ENCODE measurements around the gene ALK.

DNA sequence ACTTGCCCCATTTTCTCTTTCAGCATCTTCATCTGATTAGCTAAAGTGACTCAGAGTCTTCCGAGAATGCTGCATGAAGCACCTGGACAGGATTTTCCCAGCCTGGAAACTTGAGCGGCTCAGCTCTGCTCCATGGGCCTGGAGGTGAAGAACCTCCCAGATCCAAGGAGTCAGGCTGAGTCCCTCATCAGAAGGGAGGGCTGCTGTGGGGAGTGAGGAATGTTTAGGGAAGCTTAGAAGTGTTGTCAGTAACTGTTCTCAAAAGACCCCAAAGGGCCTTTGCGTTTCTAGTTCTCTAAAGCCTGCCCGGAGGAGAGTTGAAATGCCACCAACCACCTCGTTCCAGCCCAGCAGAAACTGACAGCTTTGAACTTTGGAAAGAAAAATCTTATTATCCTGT lies 649.1 kb downstream of the ALK start:
- TF ChIP-seq, protein P1, sequence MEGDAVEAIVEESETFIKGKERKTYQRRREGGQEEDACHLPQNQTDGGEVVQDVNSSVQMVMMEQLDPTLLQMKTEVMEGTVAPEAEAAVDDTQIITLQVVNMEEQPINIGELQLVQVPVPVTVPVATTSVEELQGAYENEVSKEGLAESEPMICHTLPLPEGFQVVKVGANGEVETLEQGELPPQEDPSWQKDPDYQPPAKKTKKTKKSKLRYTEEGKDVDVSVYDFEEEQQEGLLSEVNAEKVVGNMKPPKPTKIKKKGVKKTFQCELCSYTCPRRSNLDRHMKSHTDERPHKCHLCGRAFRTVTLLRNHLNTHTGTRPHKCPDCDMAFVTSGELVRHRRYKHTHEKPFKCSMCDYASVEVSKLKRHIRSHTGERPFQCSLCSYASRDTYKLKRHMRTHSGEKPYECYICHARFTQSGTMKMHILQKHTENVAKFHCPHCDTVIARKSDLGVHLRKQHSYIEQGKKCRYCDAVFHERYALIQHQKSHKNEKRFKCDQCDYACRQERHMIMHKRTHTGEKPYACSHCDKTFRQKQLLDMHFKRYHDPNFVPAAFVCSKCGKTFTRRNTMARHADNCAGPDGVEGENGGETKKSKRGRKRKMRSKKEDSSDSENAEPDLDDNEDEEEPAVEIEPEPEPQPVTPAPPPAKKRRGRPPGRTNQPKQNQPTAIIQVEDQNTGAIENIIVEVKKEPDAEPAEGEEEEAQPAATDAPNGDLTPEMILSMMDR (IDR thresholded peaks at IDR 0.05; ENCODE audit: borderline replicate concordance, extremely low read depth, low read length, poor library complexity, severe bottlenecking) = no peak
- TF ChIP-seq EZH2 (IDR thresholded peaks at IDR 0.05; ENCODE audit: borderline replicate concordance, low read depth, low read length, severe bottlenecking) = no peak

All from DND-41 (cell line).